H9 (cell line): ENCODE data around the gene DLX2. TPM values are rescaled to one million over a fixed set of nuclear protein-coding genes. Genes with fewer than 3 reads are reported as not detected.

ENCODE experiments used
- DNase-seq: peaks from one replicate; pipeline ENCODE4 v3.0.0-alpha.2; 2017
- H2AFZ ChIP-seq: one replicate; pipeline ENCODE4 v1.6.1; 2013; ENCODE audit warnings: mild to moderate bottlenecking, low read length, control low read depth, moderate library complexity
- H2AK5ac ChIP-seq: 2 replicates; pipeline ENCODE4 v1.6.1; 2013; ENCODE audit warnings: low read length, control low read depth, mixed read lengths; ENCODE audit not compliant: insufficient read length
- H2BK120ac ChIP-seq: one replicate; pipeline ENCODE4 v1.6.1; 2013; ENCODE audit warnings: low read depth, mild to moderate bottlenecking, low read length, control low read depth, inconsistent platforms; ENCODE audit not compliant: poor library complexity, severe bottlenecking
- H2BK12ac ChIP-seq: 2 replicates; pipeline ENCODE4 v1.6.1; 2013; ENCODE audit warnings: low read length, control low read depth, mixed read lengths, low read depth; ENCODE audit not compliant: insufficient read length
- H2BK15ac ChIP-seq: 2 replicates; pipeline ENCODE4 v1.6.1; 2013; ENCODE audit warnings: low read depth, low read length, control low read depth
- H2BK20ac ChIP-seq: one replicate; pipeline ENCODE4 v1.6.1; 2013; ENCODE audit warnings: low read depth, mild to moderate bottlenecking, low read length, control low read depth, inconsistent platforms; ENCODE audit not compliant: poor library complexity, severe bottlenecking
- H2BK5ac ChIP-seq: 2 replicates; pipeline ENCODE4 v1.6.1; 2013; ENCODE audit warnings: low read length, control low read depth, mixed read lengths; ENCODE audit not compliant: insufficient read length
- H3K14ac ChIP-seq: 2 replicates; pipeline ENCODE4 v1.6.1; 2013; ENCODE audit warnings: low read length, control low read depth; ENCODE audit not compliant: insufficient read depth
- H3K18ac ChIP-seq: 2 replicates; pipeline ENCODE4 v1.6.1; 2013; ENCODE audit warnings: low read depth, mild to moderate bottlenecking, mixed read lengths, low read length, control low read depth; ENCODE audit not compliant: insufficient read length
- H3K23ac ChIP-seq: 2 replicates; pipeline ENCODE4 v1.6.1; 2013; ENCODE audit warnings: low read length, control low read depth, mixed read lengths, low read depth; ENCODE audit not compliant: insufficient read length
- H3K23me2 ChIP-seq: 2 replicates; pipeline ENCODE4 v1.6.1; 2013; ENCODE audit warnings: low read depth, mild to moderate bottlenecking, mixed read lengths, low read length, control low read depth; ENCODE audit not compliant: insufficient read length, poor library complexity, severe bottlenecking
- H3K27ac ChIP-seq: 2 replicates; pipeline ENCODE4 v1.5.1; 2013; ENCODE audit warnings: low read length, control low read depth, mixed read lengths, low read depth; ENCODE audit not compliant: insufficient read length
- H3K27me3 ChIP-seq: 2 replicates; pipeline ENCODE4 v1.6.1; 2013; ENCODE audit warnings: low read length, control low read depth, inconsistent platforms; ENCODE audit not compliant: insufficient read depth
- H3K4ac ChIP-seq: 2 replicates; pipeline ENCODE4 v1.6.1; 2013; ENCODE audit warnings: low read depth, mild to moderate bottlenecking, control low read depth, inconsistent platforms, low read length, moderate library complexity
- H3K4me1 ChIP-seq: 2 replicates; pipeline ENCODE4 v1.6.1; 2013; ENCODE audit warnings: low read length, control low read depth, inconsistent platforms; ENCODE audit not compliant: insufficient read depth
- H3K4me2 ChIP-seq: 2 replicates; pipeline ENCODE4 v1.6.1; 2013; ENCODE audit warnings: low read length, control low read depth, mixed read lengths; ENCODE audit not compliant: insufficient read length, insufficient read depth
- H3K56ac ChIP-seq: 2 replicates; pipeline ENCODE4 v1.6.1; 2013; ENCODE audit warnings: low read depth, mild to moderate bottlenecking, mixed read lengths, low read length, control low read depth; ENCODE audit not compliant: insufficient read length
- H3K79me1 ChIP-seq: 2 replicates; pipeline ENCODE4 v1.6.1; 2013; ENCODE audit warnings: low read depth, mild to moderate bottlenecking, moderate library complexity, low read length, control low read depth, inconsistent platforms; ENCODE audit not compliant: insufficient read depth, poor library complexity, severe bottlenecking
- H3K79me2 ChIP-seq: 2 replicates; pipeline ENCODE4 v1.6.1; 2013; ENCODE audit warnings: low read length, control low read depth, inconsistent platforms; ENCODE audit not compliant: insufficient read depth
- H3K9ac ChIP-seq: 2 replicates; pipeline ENCODE4 v1.6.1; 2013; ENCODE audit warnings: low read length, control low read depth, mixed read lengths; ENCODE audit not compliant: insufficient read length; ENCODE audit errors: extremely low read depth
- H3K9me3 ChIP-seq: one replicate; pipeline ENCODE4 v1.6.1; 2013; ENCODE audit warnings: low read depth, low read length, inconsistent platforms; ENCODE audit not compliant: control insufficient read depth
- H3T11ph ChIP-seq: one replicate; pipeline ENCODE4 v1.6.1; 2013; ENCODE audit warnings: mild to moderate bottlenecking, low read length, control low read depth, inconsistent platforms
- H4K20me1 ChIP-seq: one replicate; pipeline ENCODE4 v1.6.1; 2013; ENCODE audit not compliant: control insufficient read depth, insufficient read length, insufficient read depth
- H4K5ac ChIP-seq: 2 replicates; pipeline ENCODE4 v1.6.1; 2013; ENCODE audit warnings: low read depth, mild to moderate bottlenecking, mixed read lengths, low read length, control low read depth; ENCODE audit not compliant: insufficient read length
- H4K8ac ChIP-seq: replicated peaks from 2 replicates; pipeline ENCODE4 v1.6.1; 2013; ENCODE audit warnings: low read length, control low read depth, mixed read lengths, low read depth; ENCODE audit not compliant: insufficient read length
- H4K91ac ChIP-seq: 2 replicates; pipeline ENCODE4 v1.6.1; 2013; ENCODE audit warnings: low read depth, mild to moderate bottlenecking, moderate library complexity, mixed read lengths, low read length, control low read depth; ENCODE audit not compliant: insufficient read length
- H3K27ac Mint-ChIP-seq, 3 experiments: 2 replicates in 2 of 3; 3 replicates in 1 of 3; pipeline ENCODE4 v1.8.0; 2020 to 2021; ENCODE audit warnings: mixed read lengths in 3 of 3, mild to moderate bottlenecking in 1 of 3, moderate library complexity in 1 of 3
- H3K27me3 Mint-ChIP-seq: 2 replicates; pipeline ENCODE4 v1.8.0; 2021; ENCODE audit warnings: low read depth, mild to moderate bottlenecking, moderate library complexity, mixed read lengths
- H3K36me3 Mint-ChIP-seq, 3 experiments: 2 replicates in 2 of 3; 3 replicates in 1 of 3; pipeline ENCODE4 v1.8.0; 2020 to 2021; ENCODE audit warnings: low read depth in 3 of 3, mixed read lengths in 3 of 3; ENCODE audit not compliant: insufficient read depth in 1 of 3
- H3K4me1 Mint-ChIP-seq, 2 experiments: 2 replicates each; pipeline ENCODE4 v1.8.0; 2020; ENCODE audit warnings: mixed read lengths in 2 of 2
- H3K4me3 Mint-ChIP-seq, 2 experiments: 2 replicates in 1 of 2; 3 replicates in 1 of 2; pipeline ENCODE4 v1.8.0; 2020 to 2021; ENCODE audit warnings: mild to moderate bottlenecking in 2 of 2, mixed read lengths in 2 of 2, moderate library complexity in 1 of 2
- H3K9me3 Mint-ChIP-seq, 2 experiments: 2 replicates in 1 of 2; 3 replicates in 1 of 2; pipeline ENCODE4 v1.8.0; 2020; ENCODE audit warnings: mild to moderate bottlenecking in 2 of 2, mixed read lengths in 2 of 2, moderate library complexity in 1 of 2
- CTCF ChIP-seq: fragments of 200-600 bp; sonication (generic); conservative IDR thresholded peaks from 3 replicates; pipeline ENCODE4 v1.8.0; 2021; ENCODE audit warnings: antibody characterized with exemption, mild to moderate bottlenecking
- WGBS: extraction: QIAGEN DNeasy Blood & Tissue Kit; methylation state at CpG from one replicate; pipeline ENCODE4 v1.1.7; 2013; ENCODE audit warnings: missing lambda C conversion rate, low lambda C conversion rate, mixed read lengths; ENCODE audit not compliant: insufficient read length; ENCODE audit errors: extremely low coverage; 5-methylcytosine and 5-hydroxymethylcytosine counted together
- total RNA-seq: library from RNA; stranded (reverse); gene quantifications from 2 replicates; pipeline ENCODE4 v1.2.1, GENCODE V29; 2021

The DLX2 gene
- total RNA-seq, 1 experiment from 2014 or later: not detected

- H3K4me1 ChIP-seq: no peaks in the 10 kb centered on the region; the same call in 1 of the 2 replicates
- no peak overlapping the region for H3K56ac ChIP-seq
- no peak for DNase-seq
- no peak overlapping the region for H3K23ac ChIP-seq
- no peak overlapping the region for H4K91ac ChIP-seq
- H4K20me1 ChIP-seq: no peaks in the 10 kb centered on the region
- H2BK5ac ChIP-seq: no peak overlapping the region
- H3K18ac ChIP-seq: no peak overlapping the region
- no peak overlapping the region; the same call in 1 of the 2 replicates for H3K14ac ChIP-seq
- no peaks in the 10 kb centered on the region for H3K79me2 ChIP-seq
- no peak overlapping the region for H2AK5ac ChIP-seq
- H4K8ac ChIP-seq: no peak overlapping the region
- Mint-ChIP-seq H3K4me1 (peaks cover 20 to 31% of the 10 kb centered on the region in 2 experiments), H3K27me3 (peaks cover 49% of the 10 kb centered on the region), H3K4me3 (peak overlapping the region in 1 of 2 experiments; percentile 67; a peak in 3 of 5 replicates), H3K9me3 (peaks cover 2 to 7% of the 10 kb centered on the region in 2 experiments; a peak in 3 of 5 replicates), H3K27ac (no peak overlapping the region), H3K36me3 (no peaks in the 10 kb centered on the region)
- no peaks in the 10 kb centered on the region for H3K79me1 ChIP-seq
- no peak overlapping the region for H3K4ac ChIP-seq
- peaks cover 11% of the 10 kb centered on the region for H3K23me2 ChIP-seq
- no peak overlapping the region for H2BK20ac ChIP-seq
- H3K9ac ChIP-seq: no peak overlapping the region
- no peak overlapping the region for H3T11ph ChIP-seq
- TF ChIP-seq CTCF: no peak
- H2BK12ac ChIP-seq: no peak overlapping the region
- H3K4me2 ChIP-seq: peak overlapping the region; percentile 33
- no peaks in the 10 kb centered on the region for H3K9me3 ChIP-seq
- no peak overlapping the region for H2BK15ac ChIP-seq
- H2BK120ac ChIP-seq: no peak overlapping the region
- whole genome bisulfite sequencing: no CpG with 5 or more reads among the region's 31 CpGs
- H2AFZ ChIP-seq: no peak overlapping the region
- H4K5ac ChIP-seq: no peak overlapping the region
- peaks cover 49% of the 10 kb centered on the region for H3K27me3 ChIP-seq
- H3K27ac ChIP-seq: no peak overlapping the region
Observed at GRCh38 chr2:172109988-172110811, 7.5 kb upstream of the DLX2 start.
